PFSK-1 (cell line): Measurements from ENCODE around the gene ACOX1.

Source experiments
- FOXP2 ChIP-seq: optimal IDR thresholded peaks from 2 replicates; pipeline ENCODE3; 2011; ENCODE audit warnings: borderline replicate concordance, control low read depth, inconsistent platforms; ENCODE audit not compliant: insufficient read depth; ENCODE audit errors: extremely low read length, extremely low read depth
- POLR2AphosphoS5 ChIP-seq: IDR thresholded peaks from 2 replicates; pipeline ENCODE4 v1.6.1; 2012; ENCODE audit warnings: low read depth, mild to moderate bottlenecking, control low read depth, low read length, moderate library complexity
- SIN3A ChIP-seq: IDR thresholded peaks from 2 replicates; pipeline ENCODE4 v1.6.1; 2012; ENCODE audit warnings: mild to moderate bottlenecking, low read length, moderate library complexity, borderline replicate concordance; ENCODE audit not compliant: insufficient read depth
- TF ChIP-seq, protein P1 (sequence below), 2 experiments: IDR thresholded peaks; 2 replicates each; pipeline versions ENCODE4 v1.6.1 to v1.8.0; 2011 to 2012; ENCODE audit warnings: low read depth in 2 of 2, low read length in 2 of 2, control low read depth in 1 of 2, inconsistent platforms in 1 of 2, mild to moderate bottlenecking in 1 of 2, moderate library complexity in 1 of 2; ENCODE audit not compliant: insufficient read depth in 1 of 2

DNA sequence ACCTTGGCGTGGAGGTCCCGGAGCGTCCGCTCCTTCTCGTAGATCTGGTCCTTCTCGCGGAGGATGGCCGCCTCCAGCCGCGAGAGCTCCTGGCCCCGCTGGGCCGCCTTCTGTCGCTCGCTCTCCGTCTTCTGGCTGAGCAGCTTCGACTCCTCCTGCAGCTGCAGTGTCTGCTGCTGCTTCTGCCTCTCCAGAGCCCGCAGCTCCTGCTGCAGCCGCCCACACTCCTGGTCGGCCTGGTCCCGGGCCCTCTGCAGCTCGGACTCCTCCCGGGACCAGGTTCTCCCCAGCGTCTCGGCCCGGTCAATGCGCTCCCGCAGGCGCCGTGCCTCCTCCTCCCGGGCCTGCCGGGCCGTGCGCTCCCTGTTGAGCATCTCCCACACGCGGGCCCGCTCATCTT, 29.2 kb upstream of the ACOX1 start:
- no peak for TF ChIP-seq POLR2AphosphoS5
- TF ChIP-seq FOXP2: no peak
- TF ChIP-seq SIN3A: no peak
- TF ChIP-seq, protein P1, sequence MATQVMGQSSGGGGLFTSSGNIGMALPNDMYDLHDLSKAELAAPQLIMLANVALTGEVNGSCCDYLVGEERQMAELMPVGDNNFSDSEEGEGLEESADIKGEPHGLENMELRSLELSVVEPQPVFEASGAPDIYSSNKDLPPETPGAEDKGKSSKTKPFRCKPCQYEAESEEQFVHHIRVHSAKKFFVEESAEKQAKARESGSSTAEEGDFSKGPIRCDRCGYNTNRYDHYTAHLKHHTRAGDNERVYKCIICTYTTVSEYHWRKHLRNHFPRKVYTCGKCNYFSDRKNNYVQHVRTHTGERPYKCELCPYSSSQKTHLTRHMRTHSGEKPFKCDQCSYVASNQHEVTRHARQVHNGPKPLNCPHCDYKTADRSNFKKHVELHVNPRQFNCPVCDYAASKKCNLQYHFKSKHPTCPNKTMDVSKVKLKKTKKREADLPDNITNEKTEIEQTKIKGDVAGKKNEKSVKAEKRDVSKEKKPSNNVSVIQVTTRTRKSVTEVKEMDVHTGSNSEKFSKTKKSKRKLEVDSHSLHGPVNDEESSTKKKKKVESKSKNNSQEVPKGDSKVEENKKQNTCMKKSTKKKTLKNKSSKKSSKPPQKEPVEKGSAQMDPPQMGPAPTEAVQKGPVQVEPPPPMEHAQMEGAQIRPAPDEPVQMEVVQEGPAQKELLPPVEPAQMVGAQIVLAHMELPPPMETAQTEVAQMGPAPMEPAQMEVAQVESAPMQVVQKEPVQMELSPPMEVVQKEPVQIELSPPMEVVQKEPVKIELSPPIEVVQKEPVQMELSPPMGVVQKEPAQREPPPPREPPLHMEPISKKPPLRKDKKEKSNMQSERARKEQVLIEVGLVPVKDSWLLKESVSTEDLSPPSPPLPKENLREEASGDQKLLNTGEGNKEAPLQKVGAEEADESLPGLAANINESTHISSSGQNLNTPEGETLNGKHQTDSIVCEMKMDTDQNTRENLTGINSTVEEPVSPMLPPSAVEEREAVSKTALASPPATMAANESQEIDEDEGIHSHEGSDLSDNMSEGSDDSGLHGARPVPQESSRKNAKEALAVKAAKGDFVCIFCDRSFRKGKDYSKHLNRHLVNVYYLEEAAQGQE (IDR thresholded peaks at IDR 0.05; ENCODE audit: insufficient read depth in 1 of 2, low read depth in 2 of 2, low read length in 2 of 2): no peak
